SK-N-SH (cell line): ENCODE data around the gene PARVG. TPM values are rescaled to one million over a fixed set of nuclear protein-coding genes. Genes with fewer than 3 reads are reported as not detected.

Source experiments
- CTCF ChIA-PET: fragments of 300-600, 350-600 bp; formaldehyde crosslinking; extraction: SDS; loops from one replicate; lab custom pipeline; 2021; lab: Yijun Ruan, JAX
- POLR2A ChIA-PET: fragments of 350-600 bp; sonication (Branson Sonifier 250); formaldehyde crosslinking; extraction: SDS; loops from one replicate; lab custom pipeline; 2020; ENCODE audit warnings: antibody characterized with exemption, inconsistent platforms; lab: Yijun Ruan, JAX
- DNase-seq: peaks from one replicate; pipeline ENCODE4 v3.0.0; 2012
- H2AFZ ChIP-seq: fragments of 200-600 bp; sonication (generic); 2 replicates; pipeline ENCODE4 v1.8.1; 2016; ENCODE audit warnings: antibody characterized with exemption, mild to moderate bottlenecking, low read depth
- H3F3A ChIP-seq: fragments of 200-600 bp; sonication (generic); replicated peaks from 2 replicates; pipeline ENCODE3; 2016; ENCODE audit warnings: antibody characterized with exemption, mild to moderate bottlenecking; ENCODE audit not compliant: insufficient read depth
- H3K27ac ChIP-seq, 2 experiments: fragments of 200-500 bp in 1 of 2; fragments of 200-600 bp in 1 of 2; sonication (Bioruptor generic) in 1 of 2; sonication (generic), shearing (Covaris generic) in 1 of 2; 2 replicates each; pipeline versions ENCODE4 v1.5.1 to v1.6.1; 2014 to 2016; ENCODE audit warnings: low read depth in 2 of 2, inconsistent platforms in 1 of 2, low read length in 1 of 2, mild to moderate bottlenecking in 1 of 2, mixed read lengths in 1 of 2
- H3K27me3 ChIP-seq: fragments of 200-600 bp; sonication (generic), shearing (Covaris generic); 2 replicates; pipeline ENCODE4 v1.6.1; 2016; ENCODE audit warnings: mixed run types; ENCODE audit not compliant: insufficient read depth
- H3K36me3 ChIP-seq, 2 experiments: fragments of 200-500 bp in 1 of 2; fragments of 200-600 bp in 1 of 2; sonication (Bioruptor generic) in 1 of 2; sonication (generic) in 1 of 2; replicated peaks in 1 of 2; 2 replicates each; pipeline versions ENCODE3 to v1.5.1; 2014 to 2016; ENCODE audit warnings: low read length in 1 of 2, mild to moderate bottlenecking in 1 of 2; ENCODE audit not compliant: insufficient read depth in 2 of 2, control insufficient read depth in 1 of 2
- H3K4me1 ChIP-seq, 2 experiments: fragments of 200-500 bp in 1 of 2; fragments of 200-600 bp in 1 of 2; sonication (Bioruptor generic) in 1 of 2; sonication (generic), shearing (Covaris generic) in 1 of 2; 2 replicates each; pipeline versions ENCODE4 v1.5.1 to v1.6.1; 2014 to 2016; ENCODE audit warnings: low read depth in 1 of 2, low read length in 1 of 2, mixed run types in 1 of 2; ENCODE audit not compliant: insufficient read depth in 2 of 2, control insufficient read depth in 1 of 2
- H3K4me2 ChIP-seq: fragments of 200-600 bp; sonication (generic), shearing (Covaris generic); 2 replicates; pipeline ENCODE4 v1.6.1; 2017; ENCODE audit warnings: mixed run types
- H3K4me3 ChIP-seq, 2 experiments: fragments of 200-500 bp in 1 of 2; fragments of 200-600 bp in 1 of 2; sonication (Bioruptor generic) in 1 of 2; sonication (generic), shearing (Covaris generic) in 1 of 2; 2 replicates each; pipeline versions ENCODE4 v1.5.1 to v1.8.1; 2014 to 2016; ENCODE audit warnings: low read depth in 2 of 2, inconsistent platforms in 1 of 2, low read length in 1 of 2, mild to moderate bottlenecking in 1 of 2, mixed read lengths in 1 of 2, moderate library complexity in 1 of 2
- H3K79me2 ChIP-seq: fragments of 200-600 bp; sonication (generic); 2 replicates; pipeline ENCODE4 v1.8.1; 2017; ENCODE audit warnings: mild to moderate bottlenecking; ENCODE audit not compliant: insufficient read depth
- H3K9ac ChIP-seq: fragments of 200-600 bp; sonication (generic); 2 replicates; pipeline ENCODE4 v1.6.1; 2017; ENCODE audit warnings: mixed run types
- H3K9me2 ChIP-seq: fragments of 200-600 bp; sonication (generic); 2 replicates; pipeline ENCODE4 v1.6.1; 2017; ENCODE audit warnings: mixed run types
- H3K9me3 ChIP-seq: fragments of 200-600 bp; sonication (generic); 2 replicates; pipeline ENCODE4 v1.6.1; 2017; ENCODE audit warnings: mixed run types, mild to moderate bottlenecking, moderate library complexity
- H4K20me1 ChIP-seq: fragments of 200-600 bp; sonication (generic); 2 replicates; pipeline ENCODE4 v1.6.1; 2017; ENCODE audit warnings: mild to moderate bottlenecking, mixed run types; ENCODE audit not compliant: insufficient read depth
- CHD2 ChIP-seq: fragments of 150-350 bp; IDR thresholded peaks from 2 replicates; pipeline ENCODE4 v1.6.1; 2018; ENCODE audit warnings: low read length; ENCODE audit not compliant: partially characterized antibody
- CTCF ChIP-seq: fragments of 200-600 bp; sonication (generic); IDR thresholded peaks from 2 replicates; pipeline ENCODE4 v1.6.1; 2017; ENCODE audit warnings: antibody characterized with exemption, mild to moderate bottlenecking, moderate library complexity
- EP300 ChIP-seq, 2 experiments: IDR thresholded peaks; 2 replicates each; pipeline versions ENCODE4 v1.4.0 to v1.6.1; 2012; ENCODE audit warnings: borderline replicate concordance in 1 of 2, low read depth in 1 of 2, low read length in 1 of 2
- FOSL2 ChIP-seq: IDR thresholded peaks from 2 replicates; pipeline ENCODE4 v1.4.0; 2012; ENCODE audit warnings: low read depth, mild to moderate bottlenecking, moderate library complexity, borderline replicate concordance
- FOXJ3 ChIP-seq: sonication (generic); formaldehyde crosslinking; IDR thresholded peaks from 2 replicates; pipeline ENCODE4 v1.5.1; 2020; ENCODE audit warnings: mild to moderate bottlenecking, missing genetic modification reagents
- GABPA ChIP-seq: IDR thresholded peaks from 2 replicates; pipeline ENCODE4 v1.4.0; 2012; ENCODE audit warnings: low read depth, mild to moderate bottlenecking
- IRF3 ChIP-seq: fragments of 150-350 bp; IDR thresholded peaks from 2 replicates; pipeline ENCODE4 v1.6.1; 2016; ENCODE audit warnings: mild to moderate bottlenecking, low read depth, low read length
- NFIC ChIP-seq: IDR thresholded peaks from 2 replicates; pipeline ENCODE4 v1.4.0; 2012; ENCODE audit warnings: borderline replicate concordance
- POLR2AphosphoS5 ChIP-seq: IDR thresholded peaks from 2 replicates; pipeline ENCODE4 v1.6.1; 2012; ENCODE audit warnings: low read depth, low read length
- RCOR1 ChIP-seq: fragments of 150-350 bp; IDR thresholded peaks from 2 replicates; pipeline ENCODE4 v1.6.1; 2017; ENCODE audit warnings: antibody characterized with exemption, low read length
- REST ChIP-seq: IDR thresholded peaks from 2 replicates; pipeline ENCODE4 v1.6.1; 2012; ENCODE audit warnings: mild to moderate bottlenecking, low read depth, low read length, moderate library complexity
- RFX5 ChIP-seq: IDR thresholded peaks from 2 replicates; pipeline ENCODE4 v1.6.1; 2012; ENCODE audit warnings: mild to moderate bottlenecking, improper control_type of control experiment, low read length
- TAF1 ChIP-seq: IDR thresholded peaks from 2 replicates; pipeline ENCODE4 v1.6.1; 2012; ENCODE audit warnings: low read depth, mild to moderate bottlenecking, low read length, moderate library complexity, borderline replicate concordance
- TCF12 ChIP-seq: IDR thresholded peaks from 2 replicates; pipeline ENCODE4 v1.4.0; 2012
- TEAD4 ChIP-seq: IDR thresholded peaks from 2 replicates; pipeline ENCODE4 v1.4.0; 2012; ENCODE audit warnings: mild to moderate bottlenecking, borderline replicate concordance; ENCODE audit not compliant: insufficient read depth
- USF1 ChIP-seq: IDR thresholded peaks from 2 replicates; pipeline ENCODE4 v1.4.0; 2012; ENCODE audit warnings: low read depth, borderline replicate concordance
- ZBTB33 ChIP-seq: IDR thresholded peaks from 2 replicates; pipeline ENCODE4 v1.4.0; 2012; ENCODE audit warnings: low read depth, borderline replicate concordance
- WGBS: methylation state at CpG from one replicate; pipeline ENCODE4 v1.1.6; 2017; ENCODE audit warnings: low lambda C conversion rate; 5-methylcytosine and 5-hydroxymethylcytosine counted together
- polyA plus RNA-seq, 3 experiments: library from polyadenylated mRNA; depleted of rRNA; stranded (reverse); fragments of >200 nt; gene quantifications; 2 replicates each; pipeline ENCODE4 v1.2.3, GENCODE V29; 2012

The PARVG gene
- polyA plus RNA-seq, 1 of the 3 experiments (the other 2 are of a cell fraction), result 0.05 TPM

GRCh38 chr22:44173154-44173553 is 7.6 kb upstream of the PARVG start:
- H3F3A ChIP-seq, result peaks cover 4% of the 10 kb centered on the region
- H3K4me1 ChIP-seq, result no peaks in the 10 kb centered on the region; a peak in 1 of 4 replicates
- H3K4me3 ChIP-seq, result no peak overlapping the region
- peaks cover 0 to 3% of the 10 kb centered on the region in 2 experiments for H3K36me3 ChIP-seq
- CTCF ChIA-PET, result interaction anchor here (0.6 to 1.4 kb wide), 2 partner anchors 9 to 88 kb away, joined by 3 read pairs; no protein-coding TSS in a partner anchor
- H3K79me2 ChIP-seq, result no peaks in the 10 kb centered on the region
- H3K4me2 ChIP-seq, result no peak overlapping the region
- DNase-seq, result no peak
- H4K20me1 ChIP-seq, result no peaks in the 10 kb centered on the region
- no peak overlapping the region for H3K9ac ChIP-seq
- H3K9me2 ChIP-seq, result no peaks in the 10 kb centered on the region
- H2AFZ ChIP-seq, result no peak overlapping the region
- no peaks in the 10 kb centered on the region for H3K27me3 ChIP-seq
- POLR2A ChIA-PET, result no interaction called here
- no peaks in the 10 kb centered on the region for H3K9me3 ChIP-seq
- WGBS, result 81% methylated on average over 10 of the region's 10 CpGs
- no peak overlapping the region for H3K27ac ChIP-seq
- no peak for TF ChIP-seq NFIC
- TF ChIP-seq FOXJ3 (CRISPR knock-in tag), result no peak
- TF ChIP-seq RFX5, result no peak
- TF ChIP-seq RCOR1, result no peak
- no peak for TF ChIP-seq IRF3
- TF ChIP-seq TCF12, result no peak
- no peak for TF ChIP-seq CHD2
- no peak for TF ChIP-seq ZBTB33
- no peak for TF ChIP-seq FOSL2
- TF ChIP-seq GABPA, result no peak
- TF ChIP-seq TEAD4, result no peak
- TF ChIP-seq EP300 (IDR thresholded peaks at IDR 0.05; ENCODE audit: borderline replicate concordance in 1 of 2, low read depth in 1 of 2, low read length in 1 of 2), result no peak
- no peak for TF ChIP-seq USF1
- no peak for TF ChIP-seq TAF1
- no peak for TF ChIP-seq REST
- no peak for TF ChIP-seq CTCF
- no peak for TF ChIP-seq POLR2AphosphoS5
